ENCODE measurements around the gene ATP9B.

GRCh38 chr18:79068937-79069716, at the start of gene ATP9B:
- TF ChIP-seq CTCF (IDR thresholded peaks at IDR 0.05; ENCODE audit: insufficient read depth, low read depth, low read length) = no peak
- no peak for TF ChIP-seq EZH2 (IDR thresholded peaks at IDR 0.05; ENCODE audit: insufficient read depth, low read length)

Data from astrocyte (in vitro differentiated cells and primary cell).